GM12873 (cell line): ENCODE results near the gene FRMD4B.

ENCODE experiments used
- CTCF ChIP-seq: IDR thresholded peaks from 2 replicates; pipeline ENCODE4 v1.5.1; 2012; ENCODE audit warnings: low read depth, mild to moderate bottlenecking, moderate library complexity, low read length, control low read depth; ENCODE audit not compliant: insufficient read depth; ENCODE audit errors: missing control alignments

FRMD4B gene

DNA sequence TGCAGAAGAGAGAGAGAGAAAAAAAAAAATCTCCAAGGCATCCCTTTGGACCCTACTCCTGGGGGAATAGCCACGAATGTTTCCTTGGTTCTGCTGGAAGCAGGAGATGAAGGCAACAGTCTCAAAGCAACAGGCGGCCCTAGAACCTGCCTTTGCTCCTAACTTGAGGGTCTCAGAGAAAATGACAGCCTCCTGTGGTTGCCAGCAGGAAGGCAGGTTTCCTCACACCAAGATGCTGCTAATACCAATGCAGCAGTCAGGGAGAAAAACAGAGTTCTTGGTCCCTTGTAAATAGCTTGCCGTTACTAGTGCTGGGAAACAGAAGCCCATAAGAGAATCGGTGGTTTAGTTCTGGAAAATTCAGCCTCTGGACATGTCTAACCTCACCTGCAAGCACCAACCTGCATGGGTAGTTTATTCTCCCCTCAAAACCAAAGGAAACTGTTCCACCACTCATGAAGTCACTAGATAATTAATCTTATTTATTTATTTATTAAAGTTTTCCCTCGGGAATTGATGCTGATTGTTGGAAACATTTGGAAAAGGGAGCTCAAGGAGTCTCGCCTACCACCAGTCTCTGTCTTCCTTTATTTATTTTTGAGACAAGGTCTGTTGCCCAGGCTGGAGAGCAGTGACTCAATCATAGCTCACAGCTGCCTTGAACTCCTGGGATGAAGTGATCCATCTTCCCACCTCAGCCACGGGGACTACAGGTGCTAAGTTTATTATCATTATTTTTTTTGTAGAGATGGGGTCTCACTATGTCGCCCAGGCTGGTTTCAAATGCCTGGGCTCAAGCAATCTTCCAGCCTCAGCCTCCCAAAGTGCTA, 883 bp upstream of the FRMD4B start:
- no peak for TF ChIP-seq CTCF

GRCh38 chr3:69385123-69385722, 665 bp downstream of the FRMD4B start:
- no peak for TF ChIP-seq CTCF

GRCh38 chr3:69384326-69384725, 1.6 kb downstream of the FRMD4B start:
- TF ChIP-seq CTCF = no peak

DNA sequence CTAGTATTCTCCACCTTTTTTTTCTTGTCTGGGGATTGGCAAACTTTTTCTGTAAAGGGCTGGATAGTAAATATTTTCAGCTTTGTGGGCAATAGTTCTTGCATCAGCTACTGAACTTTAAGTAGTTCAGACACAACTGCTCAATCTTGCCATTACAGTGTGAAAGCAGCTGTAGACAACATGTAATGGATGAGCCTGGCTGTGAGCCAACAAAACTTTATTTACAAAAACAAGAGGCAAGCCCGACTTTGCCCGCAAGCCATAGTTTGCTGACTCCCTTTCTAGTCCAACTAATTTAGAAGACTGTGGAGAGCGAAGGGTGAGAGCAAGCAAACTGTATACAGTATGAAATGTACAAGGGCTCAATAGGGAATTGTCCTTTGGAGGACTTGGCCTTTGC, 6.2 kb downstream of the FRMD4B start:
- TF ChIP-seq CTCF = no peak

- no peak for TF ChIP-seq CTCF
Observed at GRCh38 chr3:69378112-69378802, 7.6 kb downstream of the FRMD4B start.

GRCh38 chr3:69377262-69377661, 8.6 kb downstream of the FRMD4B start:
- TF ChIP-seq CTCF = no peak

DNA sequence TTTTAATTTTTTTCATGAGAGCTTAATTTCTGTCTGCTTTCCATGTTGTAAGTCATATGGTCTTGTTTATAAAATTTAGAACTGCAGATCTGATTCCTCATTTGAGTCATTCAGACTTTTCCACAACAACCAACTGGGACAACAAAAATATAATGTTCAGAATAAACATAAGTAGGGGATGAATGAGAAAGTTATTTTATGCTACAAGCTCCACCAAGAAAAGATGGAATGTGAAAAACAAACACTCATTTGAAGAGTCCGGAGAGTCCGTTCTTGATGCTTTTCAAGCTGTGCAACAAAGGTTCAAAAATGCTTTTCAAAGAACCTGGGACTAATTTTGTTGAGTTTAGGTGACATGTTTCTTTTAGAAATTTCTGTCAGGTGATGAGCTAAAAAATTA, 9.2 kb downstream of the FRMD4B start:
- TF ChIP-seq CTCF = no peak
